GM21526 (cell line): ENCODE measurements around the gene DMKN.
"Not testable (repeated sequence)": the region's sequence is repeated elsewhere in the genome, so short reads cannot be mapped to it uniquely, and the experiment has no call there.

Experiments
- ATAC-seq: cut with Tn5 transposase; IDR thresholded peaks from one replicate; pipeline ENCODE4 v1.9.1; 2021; ENCODE audit warnings: moderate library complexity; ENCODE audit not compliant: unreplicated experiment, low FRiP score

DMKN gene

DNA sequence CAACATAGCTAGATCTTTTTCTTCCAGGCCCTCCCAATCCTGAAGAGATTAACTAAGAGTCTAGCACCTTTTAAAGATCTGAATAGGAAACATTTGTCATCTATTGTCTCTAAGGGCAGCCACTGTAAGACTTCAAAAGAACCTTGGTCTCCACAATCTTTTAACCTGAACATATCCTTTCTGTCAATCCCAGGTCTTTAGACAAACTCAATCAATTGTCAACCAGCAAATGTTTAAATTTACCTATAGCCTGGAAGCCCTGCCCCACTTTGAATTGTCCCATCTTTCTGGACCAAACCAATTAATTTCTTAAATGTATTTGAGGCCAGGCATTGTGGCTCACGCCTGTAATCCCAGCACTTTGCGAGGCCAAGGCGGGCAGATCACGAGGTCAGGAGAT is 42.4 kb downstream of the DMKN start:
- not testable (repeated sequence) for ATAC-seq

DNA sequence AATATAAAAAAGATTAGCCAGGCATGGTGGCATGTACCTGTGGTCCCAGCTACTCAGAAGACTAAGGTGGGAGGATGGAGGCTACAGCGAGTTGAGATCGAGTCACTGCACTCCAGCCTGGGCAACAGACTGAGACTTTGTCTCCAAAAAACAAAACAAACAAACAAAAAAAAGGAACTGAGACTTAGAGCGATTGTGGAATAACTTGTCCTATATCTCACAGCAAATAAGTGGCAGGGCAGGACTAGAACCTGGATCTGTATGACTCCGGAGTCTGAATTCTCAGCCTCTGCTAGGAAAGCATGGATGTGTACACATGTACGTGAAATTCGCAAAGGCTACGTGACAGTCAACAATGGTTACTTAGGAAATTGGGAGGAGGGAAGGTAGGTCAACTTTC is 43.3 kb downstream of the DMKN start:
- no peak for ATAC-seq

DNA sequence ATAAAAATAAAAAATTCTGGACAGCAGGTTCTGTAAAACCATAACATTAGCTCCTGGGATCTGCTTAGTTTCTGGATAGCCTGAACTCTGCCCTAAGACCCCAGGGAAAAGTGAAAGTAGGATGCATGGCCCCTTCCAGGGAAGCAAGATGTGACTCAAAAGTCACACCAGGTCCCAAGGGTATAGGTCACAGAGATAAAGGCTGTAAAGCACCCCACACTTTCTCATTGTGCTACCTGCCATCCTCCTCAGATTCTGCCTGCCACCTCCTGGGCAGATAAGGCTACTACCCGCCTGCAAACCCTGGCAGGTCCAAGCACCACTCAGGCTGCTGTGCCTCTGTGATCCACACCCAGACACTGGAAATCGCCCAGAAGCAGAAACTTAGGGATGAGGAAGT is 44.8 kb downstream of the DMKN start:
- no peak for ATAC-seq

DNA sequence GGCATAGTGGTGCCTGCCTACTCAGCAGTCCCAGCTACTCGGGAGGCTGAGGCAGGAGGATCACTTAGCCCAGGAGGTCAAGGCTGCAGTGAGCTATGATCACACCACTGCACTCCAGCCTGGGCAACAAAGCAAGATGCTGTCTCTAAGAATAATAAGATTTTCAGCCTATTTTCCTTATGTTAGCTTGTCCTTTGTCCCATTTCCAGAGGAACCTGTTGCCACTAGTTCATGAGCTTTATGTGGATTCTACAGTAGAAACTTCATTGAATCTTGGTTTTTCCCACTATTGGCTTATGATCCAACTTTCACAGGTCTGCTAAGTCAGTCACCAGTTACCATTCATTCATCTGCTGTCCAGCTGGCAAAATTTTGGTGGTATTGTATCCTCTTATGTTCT is 47.2 kb downstream of the DMKN start:
- ATAC-seq = no peak

DNA sequence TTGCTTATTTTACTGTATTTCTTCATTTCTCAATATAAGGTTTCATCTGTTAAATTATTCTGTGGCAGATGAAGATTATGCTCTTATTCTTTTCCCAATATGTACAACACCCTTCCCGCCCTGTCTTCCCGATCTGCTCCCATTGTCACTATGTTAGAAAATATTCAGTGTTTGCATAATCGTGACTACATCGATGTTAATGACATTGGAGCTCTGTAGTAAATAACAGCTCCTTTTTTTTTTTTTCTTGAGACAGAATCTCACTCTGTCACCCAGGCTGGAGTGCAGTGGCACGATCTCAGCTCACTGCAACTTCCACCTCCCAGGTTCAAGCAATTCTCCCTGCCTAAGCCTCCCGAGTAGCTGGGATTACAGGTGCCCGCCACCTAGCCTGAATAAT is 50.5 kb downstream of the DMKN start:
- ATAC-seq = not testable (repeated sequence)

DNA sequence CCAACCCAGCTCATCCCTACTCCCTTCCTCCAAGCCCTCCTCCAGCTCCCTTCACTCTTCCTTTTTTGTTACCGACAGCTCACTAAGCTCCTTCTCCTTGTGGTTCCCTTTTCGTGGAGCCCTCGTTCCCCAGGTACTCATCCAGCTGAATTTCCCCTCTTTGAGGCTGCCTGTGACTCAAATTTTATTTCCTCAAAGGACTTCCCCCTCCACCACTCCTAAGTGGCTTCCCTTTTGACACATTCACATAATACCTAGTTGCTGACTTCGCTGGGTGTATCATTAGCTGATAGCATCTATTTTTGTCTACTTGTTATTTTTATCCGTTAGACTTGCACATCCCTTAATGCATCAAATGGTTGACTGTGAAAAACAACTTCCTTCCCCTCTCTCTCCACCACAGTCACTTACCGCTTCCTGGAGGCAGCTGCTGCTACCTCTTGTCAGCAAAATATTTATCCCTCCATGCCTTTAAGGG is 50.9 kb downstream of the DMKN start:
- no peak for ATAC-seq

DNA sequence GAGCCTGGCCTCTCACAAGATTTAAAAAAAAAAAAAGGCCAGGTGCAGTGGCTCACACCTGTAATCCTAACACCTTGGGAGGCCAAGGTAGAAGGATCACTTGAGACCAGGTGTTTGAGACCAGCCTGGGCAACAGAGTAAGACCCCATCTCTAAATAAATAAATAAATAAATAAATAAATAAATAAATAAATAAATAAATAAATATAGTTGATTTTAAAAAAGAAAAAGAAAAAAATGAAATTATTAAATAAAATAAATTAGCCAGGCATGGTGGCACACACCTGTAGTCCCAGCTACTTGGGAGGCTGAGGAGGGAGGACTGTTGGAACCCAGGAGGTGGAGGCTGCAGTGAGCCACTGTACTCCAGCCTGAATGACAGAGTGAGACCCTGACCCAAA is 51.7 kb downstream of the DMKN start:
- not testable (repeated sequence) for ATAC-seq

DNA sequence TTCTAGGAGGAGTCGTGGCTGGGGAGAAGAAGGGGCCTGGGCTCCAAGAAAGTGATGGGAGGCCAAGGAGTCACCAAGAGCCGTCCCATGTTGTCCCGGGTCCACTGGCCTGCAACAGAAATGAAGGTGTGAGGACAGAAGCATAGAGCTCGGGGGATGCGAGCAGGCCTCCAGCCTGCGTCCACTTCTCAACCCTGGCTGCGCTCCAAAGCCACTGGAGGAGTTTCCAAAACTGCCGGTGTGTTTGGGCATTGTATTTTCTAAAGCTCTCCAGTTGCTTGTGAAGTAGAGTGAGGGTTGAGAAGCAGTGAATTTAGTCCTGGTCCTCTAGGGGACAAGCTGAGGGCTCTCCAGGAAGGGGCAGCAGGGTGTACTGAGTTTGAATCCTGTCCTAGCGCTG is 52.4 kb downstream of the DMKN start:
- no peak for ATAC-seq

DNA sequence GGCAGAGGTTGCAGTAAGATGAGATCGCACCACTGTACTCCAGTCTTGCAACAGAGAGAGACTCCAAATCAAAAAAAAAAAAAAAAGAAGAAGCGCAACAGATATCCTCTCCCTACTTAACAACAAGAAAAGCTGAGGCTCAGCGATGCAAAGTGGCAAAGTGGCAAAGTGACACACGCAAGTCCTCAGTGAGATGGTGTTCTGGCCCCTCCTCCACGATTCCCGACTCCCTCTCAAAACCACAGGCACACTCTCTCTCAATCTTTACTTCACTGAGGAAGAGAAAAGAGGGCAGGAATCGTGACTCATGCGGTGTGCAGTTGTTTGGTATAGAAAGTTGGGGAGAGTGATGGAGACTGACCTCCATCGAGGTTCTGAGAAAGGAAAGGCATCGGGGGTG is 52.8 kb downstream of the DMKN start:
- ATAC-seq = no peak

DNA sequence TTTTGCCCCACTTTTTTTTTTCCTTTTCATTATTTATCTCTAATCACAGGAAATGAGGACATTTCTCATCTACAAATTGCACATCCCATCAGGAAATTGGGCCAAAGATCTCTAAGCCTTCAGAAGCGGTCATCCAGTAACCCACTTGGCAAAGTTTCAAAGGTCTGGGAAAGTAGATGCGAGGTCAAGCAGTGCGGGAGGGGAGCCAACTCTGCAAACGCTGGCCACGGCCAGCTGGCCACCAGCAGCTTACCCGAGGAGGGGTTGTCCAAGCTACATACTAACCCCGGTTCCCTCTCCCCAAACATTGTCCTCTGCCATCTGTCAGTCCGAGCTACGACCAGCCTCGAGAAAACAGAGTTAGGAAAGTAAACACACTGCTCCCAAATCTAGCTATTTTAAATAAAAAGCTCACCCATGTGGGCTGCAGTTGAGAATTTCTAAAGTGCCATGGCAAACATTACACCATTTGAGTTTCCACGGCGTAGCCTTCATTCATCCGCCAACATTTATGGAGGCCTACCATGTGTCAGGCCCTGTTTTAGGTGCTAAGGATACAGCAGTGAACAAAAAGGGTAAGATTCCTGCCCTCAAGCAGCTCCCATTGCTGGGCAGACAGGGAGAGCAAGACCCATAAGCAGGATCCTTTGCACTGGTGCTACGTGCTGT is 53.9 kb downstream of the DMKN start:
- no peak for ATAC-seq

DNA sequence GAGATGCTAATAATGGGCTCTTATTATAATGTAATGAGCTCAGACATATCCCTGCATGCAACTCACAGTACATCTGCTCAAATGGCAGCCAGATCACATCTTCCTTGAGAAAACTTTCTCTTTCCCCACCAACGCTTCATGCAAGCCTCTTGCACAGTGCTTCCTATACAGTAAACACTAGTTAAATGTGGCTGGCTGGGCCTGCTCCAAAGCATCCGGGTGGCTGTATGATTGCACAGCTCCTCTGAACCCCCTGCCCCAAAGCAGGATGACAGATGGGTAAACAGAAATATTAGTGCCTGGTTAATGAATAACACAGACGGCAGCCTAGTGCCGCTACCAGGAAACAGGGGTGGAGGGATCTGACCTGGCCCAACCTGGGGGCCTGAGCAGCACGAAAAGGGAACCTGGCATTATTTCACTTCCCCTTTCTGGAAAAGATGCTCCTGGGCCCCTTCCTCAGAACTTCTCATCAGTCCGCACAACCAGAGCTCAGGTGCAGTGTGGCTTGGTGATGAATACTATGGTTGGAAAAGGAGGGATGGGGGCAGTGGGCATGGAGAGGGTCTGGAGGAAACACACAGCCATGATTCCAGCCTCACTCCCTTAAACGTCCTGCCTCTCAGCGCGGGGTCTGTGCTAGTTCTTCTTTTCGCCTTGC is 54.6 kb downstream of the DMKN start:
- ATAC-seq = no peak

DNA sequence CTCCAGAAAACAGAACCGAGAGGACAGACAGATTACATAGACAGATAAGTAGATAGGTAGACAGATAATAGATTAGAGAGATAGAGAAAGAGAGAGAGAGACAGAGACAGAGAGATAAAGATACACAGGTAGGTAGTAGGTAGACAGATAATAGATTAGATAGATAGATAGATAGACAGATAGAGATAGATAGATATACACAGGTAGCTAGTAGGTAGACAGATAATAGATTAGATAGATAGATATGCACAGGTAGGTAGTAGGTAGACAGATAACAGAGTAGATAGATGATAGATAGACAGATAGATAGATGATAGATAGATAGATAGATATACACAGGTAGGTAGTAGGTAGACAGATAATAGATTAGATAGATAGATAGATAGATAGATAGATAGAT is 55.3 kb downstream of the DMKN start:
- no peak for ATAC-seq

DNA sequence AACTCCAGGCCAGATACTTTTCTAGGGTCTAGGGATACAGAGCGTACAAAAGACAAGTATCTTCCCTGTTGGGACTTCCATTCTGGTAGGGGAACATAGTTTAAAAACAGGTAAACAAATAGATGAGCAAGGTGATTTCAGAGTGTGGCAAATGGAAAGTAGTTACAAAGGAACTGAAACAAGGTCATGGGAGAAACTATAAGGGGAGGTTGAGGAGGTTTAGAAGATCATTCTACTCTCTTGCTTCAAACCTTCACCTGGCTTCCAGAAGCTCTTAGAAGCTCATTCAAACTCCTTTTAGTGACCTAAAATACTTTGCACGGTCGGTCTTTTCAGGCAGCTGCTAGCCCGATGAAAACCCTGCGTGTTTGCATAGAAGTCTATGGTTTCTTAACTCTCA is 56.3 kb downstream of the DMKN start:
- ATAC-seq = no peak

DNA sequence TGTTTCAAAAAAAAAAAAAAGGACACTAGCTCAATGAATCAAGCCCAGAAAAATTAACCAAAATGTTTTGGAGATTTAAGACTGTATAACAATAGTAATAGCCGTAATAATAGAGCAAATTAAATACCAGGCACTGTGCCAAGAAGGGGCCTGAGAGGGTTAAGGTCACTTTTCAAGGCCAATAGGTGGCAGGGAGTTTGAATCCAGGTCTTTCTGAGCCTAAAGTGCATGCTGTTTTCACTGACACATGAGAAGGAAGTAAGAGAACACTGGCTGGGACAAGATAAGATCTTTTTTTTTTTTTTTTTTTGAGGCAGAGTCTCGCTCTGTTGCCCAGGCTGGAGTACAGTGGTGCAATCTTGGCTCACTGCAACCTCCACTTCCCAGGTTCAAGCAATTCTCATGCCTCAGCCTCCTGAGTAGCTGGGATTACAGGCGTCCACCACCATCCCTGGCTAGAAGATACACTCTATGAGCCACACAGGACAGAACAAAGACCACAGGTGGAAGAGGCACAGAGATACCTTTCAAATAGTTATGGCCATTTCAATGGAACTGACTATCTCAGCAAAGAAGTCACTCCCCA is 57.7 kb downstream of the DMKN start:
- no peak for ATAC-seq

DNA sequence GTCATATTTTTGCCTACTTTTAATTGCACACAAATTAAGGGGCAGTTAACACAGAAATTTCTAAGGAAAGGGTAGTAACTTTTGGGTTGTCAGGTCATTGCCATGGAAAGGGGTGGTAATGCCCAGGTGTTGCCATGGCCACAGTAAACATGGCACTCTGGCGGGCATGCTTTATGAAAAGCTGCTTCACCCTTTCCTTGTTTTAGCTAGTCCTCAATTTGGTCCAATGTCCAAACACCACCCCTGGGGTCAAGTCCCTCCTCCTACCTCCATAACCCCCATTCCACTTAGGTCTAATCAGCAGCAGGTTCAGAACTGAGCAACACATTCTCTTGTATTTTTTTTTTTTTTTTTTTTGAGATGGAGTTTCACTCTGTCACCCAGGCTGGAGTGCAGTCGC is 58.8 kb downstream of the DMKN start:
- no peak for ATAC-seq

DNA sequence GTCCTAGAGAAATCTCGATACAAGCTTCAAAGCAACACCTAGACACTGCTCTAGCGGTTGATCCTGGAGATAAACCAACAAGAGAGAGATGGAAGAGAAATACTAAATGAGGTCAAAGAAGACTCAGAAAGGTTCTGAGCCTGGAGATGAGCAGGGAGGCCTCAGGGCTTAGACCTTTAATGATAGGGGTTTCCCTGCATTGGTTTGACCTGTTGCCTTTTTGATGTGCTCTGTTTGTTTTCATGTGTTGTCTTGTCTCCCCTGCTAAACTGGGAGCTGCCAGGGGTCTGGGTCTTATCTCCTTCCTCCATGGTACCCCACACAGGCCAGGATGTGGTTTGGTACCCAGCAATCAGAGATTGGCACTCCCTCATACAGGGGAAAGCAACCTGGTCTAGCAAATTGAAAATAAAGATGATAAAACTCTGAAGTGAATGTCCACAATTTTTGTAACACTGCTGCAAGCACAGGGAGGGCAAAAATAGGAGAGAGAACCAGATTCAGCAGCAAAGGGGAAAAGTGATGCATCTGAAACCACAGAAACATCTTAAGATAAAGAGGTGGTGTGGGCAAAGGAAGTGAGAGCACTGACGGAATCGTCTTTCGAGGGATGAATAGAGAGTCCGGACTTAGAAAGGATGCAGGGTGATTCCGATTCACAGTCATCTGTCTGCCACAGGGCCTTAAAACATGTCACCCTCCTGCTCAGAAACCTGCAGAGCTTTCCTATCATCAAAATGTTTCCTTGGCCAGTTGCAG is 61.9 kb downstream of the DMKN start:
- ATAC-seq = no peak

DNA sequence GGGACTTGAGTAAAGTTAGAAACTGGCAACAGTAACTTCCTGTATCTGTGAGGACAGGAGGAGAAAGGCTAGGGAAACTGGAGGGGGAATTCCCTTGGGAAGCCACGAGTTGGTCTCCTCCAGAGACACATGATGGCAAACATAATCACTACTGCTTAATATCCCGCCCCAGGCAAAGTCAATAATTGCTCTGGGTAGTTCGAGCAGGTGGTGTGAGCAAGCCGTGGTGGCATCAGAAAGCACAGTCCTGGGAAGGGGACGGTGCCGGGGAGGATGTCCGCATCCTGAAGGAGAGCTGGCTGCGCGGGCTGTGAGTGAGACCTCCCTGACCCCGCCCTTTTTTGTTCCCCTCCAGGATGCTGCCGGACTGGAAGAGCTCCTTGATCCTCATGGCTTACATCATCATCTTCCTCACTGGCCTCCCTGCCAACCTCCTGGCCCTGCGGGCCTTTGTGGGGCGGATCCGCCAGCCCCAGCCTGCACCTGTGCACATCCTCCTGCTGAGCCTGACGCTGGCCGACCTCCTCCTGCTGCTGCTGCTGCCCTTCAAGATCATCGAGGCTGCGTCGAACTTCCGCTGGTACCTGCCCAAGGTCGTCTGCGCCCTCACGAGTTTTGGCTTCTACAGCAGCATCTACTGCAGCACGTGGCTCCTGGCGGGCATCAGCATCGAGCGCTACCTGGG is 63.9 kb downstream of the DMKN start:
- ATAC-seq = no peak

DNA sequence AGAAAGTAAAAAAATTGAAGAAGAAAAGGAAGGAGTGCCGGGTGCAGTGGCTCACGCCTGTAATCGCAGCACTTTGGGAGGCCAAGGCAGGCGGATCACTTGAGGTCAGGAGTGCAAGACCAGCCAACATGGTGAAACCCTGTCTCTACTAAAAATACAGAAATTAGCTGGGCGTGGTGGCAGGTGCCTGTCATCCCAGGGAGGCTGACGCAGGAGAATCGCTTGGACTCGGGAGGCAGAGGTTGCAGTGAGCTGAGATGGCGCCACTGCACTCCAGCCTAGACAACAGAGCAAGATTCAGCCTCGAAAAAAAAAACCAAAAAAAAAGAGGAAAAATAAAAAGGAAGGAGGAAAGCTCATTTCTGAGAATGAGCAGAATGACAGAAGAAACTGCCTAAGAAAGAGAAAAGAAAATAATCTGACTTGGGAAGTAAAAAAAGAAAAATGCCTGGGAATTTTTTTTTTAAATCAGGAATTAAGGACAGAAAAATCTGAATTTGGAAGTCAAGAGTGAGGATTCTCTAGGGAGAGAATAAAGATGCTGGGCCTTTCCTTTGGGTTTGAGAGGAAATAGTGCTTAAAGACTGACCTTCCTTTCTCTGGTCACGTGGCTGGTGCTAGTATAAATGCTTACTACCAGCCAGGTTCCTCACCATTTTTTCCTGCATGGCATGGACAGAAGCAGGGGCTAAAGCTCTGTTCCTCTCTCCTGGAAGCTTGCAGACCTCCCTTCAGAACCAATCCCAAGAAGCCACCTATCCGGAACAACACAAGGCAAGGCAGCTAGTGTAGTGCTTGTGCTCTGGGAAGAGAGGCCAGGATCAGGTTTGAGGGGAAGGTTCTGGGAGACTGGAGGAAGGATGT is 65.6 kb downstream of the DMKN start, which contains the start of gene FFAR2:
FFAR2 (plus strand) TSS at position 652 of the 864 bp plus-strand sequence. CDS start 1,458 bp downstream, outside the sequence.
- ATAC-seq = no peak
